HepG2 (cell line): Measurements from ENCODE around the gene EMC8.

Experiments
- CREM ChIP-seq, 2 experiments: sonication (generic) in 1 of 2; formaldehyde crosslinking in 1 of 2; IDR thresholded peaks; 2 replicates each; pipeline versions ENCODE4 v1.4.0 to v1.6.1; 2016 to 2020; ENCODE audit warnings: antibody characterized with exemption in 1 of 2, mild to moderate bottlenecking in 1 of 2, missing genetic modification reagents in 1 of 2
- HMG20A ChIP-seq: IDR thresholded peaks from 2 replicates; pipeline ENCODE4 v1.6.1; 2016; ENCODE audit warnings: borderline replicate concordance
- RAD21 ChIP-seq: fragments of 450-650 bp; formaldehyde crosslinking; IDR thresholded peaks from 2 replicates; pipeline ENCODE4 v1.5.0; 2020; ENCODE audit warnings: mild to moderate bottlenecking
- TCF12 ChIP-seq, 2 experiments: fragments of 450-650 bp in 1 of 2; sonication (generic) in 1 of 2; formaldehyde crosslinking in 1 of 2; IDR thresholded peaks; 2 replicates each; pipeline versions ENCODE4 v1.6.1 to v1.8.0; 2017 to 2022; ENCODE audit warnings: antibody characterized with exemption in 1 of 2, mild to moderate bottlenecking in 1 of 2, missing genetic modification reagents in 1 of 2, moderate library complexity in 1 of 2
- TF ChIP-seq, protein P1 (sequence below): sonication (generic); formaldehyde crosslinking; IDR thresholded peaks from 2 replicates; pipeline ENCODE4 v1.5.0; 2020; ENCODE audit warnings: mild to moderate bottlenecking, missing genetic modification reagents, moderate library complexity
- TF ChIP-seq, protein P2 (sequence below): sonication (generic); formaldehyde crosslinking; IDR thresholded peaks from 2 replicates; pipeline ENCODE4 v1.8.0; 2022; ENCODE audit warnings: missing genetic modification reagents, mild to moderate bottlenecking, borderline replicate concordance

DNA sequence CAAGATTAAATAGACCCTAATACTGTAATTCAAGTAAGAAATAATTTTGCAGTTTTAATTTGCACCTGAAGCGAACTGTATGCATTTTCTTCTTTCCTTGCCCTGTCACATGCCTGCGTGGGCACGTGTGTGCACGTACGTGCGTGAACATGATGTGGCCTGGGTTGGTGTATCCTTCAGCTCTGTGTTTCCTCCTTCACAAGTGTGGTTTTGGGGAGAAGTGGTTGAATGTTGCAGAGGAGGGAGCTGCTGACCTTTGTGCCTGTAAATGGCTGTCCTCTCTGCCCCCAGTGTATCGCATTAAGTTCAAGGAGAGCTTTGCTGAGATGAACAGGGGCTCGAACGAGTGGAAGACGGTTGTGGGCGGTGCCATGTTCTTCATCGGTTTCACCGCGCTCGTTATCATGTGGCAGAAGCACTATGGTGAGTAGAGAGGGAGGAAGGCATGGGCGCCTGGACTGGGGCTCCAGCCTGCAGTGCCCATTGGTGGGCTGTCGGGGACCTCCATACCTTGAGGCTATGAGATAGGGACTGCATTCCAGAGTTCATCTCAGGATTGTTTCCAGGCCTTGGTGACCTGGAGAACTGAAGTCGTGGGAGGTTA lies 6.2 kb upstream of the EMC8 start:
- TF ChIP-seq, protein P1, sequence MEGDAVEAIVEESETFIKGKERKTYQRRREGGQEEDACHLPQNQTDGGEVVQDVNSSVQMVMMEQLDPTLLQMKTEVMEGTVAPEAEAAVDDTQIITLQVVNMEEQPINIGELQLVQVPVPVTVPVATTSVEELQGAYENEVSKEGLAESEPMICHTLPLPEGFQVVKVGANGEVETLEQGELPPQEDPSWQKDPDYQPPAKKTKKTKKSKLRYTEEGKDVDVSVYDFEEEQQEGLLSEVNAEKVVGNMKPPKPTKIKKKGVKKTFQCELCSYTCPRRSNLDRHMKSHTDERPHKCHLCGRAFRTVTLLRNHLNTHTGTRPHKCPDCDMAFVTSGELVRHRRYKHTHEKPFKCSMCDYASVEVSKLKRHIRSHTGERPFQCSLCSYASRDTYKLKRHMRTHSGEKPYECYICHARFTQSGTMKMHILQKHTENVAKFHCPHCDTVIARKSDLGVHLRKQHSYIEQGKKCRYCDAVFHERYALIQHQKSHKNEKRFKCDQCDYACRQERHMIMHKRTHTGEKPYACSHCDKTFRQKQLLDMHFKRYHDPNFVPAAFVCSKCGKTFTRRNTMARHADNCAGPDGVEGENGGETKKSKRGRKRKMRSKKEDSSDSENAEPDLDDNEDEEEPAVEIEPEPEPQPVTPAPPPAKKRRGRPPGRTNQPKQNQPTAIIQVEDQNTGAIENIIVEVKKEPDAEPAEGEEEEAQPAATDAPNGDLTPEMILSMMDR = no peak
- TF ChIP-seq RAD21 (CRISPR knock-in tag) (no peak), HMG20A (CRISPR knock-in tag) (no peak), CREM (IDR thresholded peaks at IDR 0.05) (no peak), CREM (CRISPR knock-in tag; IDR thresholded peaks at IDR 0.05) (no peak), TCF12 (IDR thresholded peaks at IDR 0.05) (no peak), TCF12 (CRISPR knock-in tag; IDR thresholded peaks at IDR 0.05) (no peak)
- TF ChIP-seq, protein P2, sequence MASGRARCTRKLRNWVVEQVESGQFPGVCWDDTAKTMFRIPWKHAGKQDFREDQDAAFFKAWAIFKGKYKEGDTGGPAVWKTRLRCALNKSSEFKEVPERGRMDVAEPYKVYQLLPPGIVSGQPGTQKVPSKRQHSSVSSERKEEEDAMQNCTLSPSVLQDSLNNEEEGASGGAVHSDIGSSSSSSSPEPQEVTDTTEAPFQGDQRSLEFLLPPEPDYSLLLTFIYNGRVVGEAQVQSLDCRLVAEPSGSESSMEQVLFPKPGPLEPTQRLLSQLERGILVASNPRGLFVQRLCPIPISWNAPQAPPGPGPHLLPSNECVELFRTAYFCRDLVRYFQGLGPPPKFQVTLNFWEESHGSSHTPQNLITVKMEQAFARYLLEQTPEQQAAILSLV (CRISPR knock-in tag) = no peak
